HG03039 (cell line): ENCODE results near the gene NAALADL1.
A peak's percentile ranks its signal among the peaks of the same experiment; 100 is the strongest.

Experiments
- ATAC-seq: cut with Tn5 transposase; IDR thresholded peaks from one replicate; pipeline ENCODE4 v1.9.1; 2021; ENCODE audit warnings: mild to moderate bottlenecking, moderate library complexity; ENCODE audit not compliant: unreplicated experiment

Gene NAALADL1

DNA sequence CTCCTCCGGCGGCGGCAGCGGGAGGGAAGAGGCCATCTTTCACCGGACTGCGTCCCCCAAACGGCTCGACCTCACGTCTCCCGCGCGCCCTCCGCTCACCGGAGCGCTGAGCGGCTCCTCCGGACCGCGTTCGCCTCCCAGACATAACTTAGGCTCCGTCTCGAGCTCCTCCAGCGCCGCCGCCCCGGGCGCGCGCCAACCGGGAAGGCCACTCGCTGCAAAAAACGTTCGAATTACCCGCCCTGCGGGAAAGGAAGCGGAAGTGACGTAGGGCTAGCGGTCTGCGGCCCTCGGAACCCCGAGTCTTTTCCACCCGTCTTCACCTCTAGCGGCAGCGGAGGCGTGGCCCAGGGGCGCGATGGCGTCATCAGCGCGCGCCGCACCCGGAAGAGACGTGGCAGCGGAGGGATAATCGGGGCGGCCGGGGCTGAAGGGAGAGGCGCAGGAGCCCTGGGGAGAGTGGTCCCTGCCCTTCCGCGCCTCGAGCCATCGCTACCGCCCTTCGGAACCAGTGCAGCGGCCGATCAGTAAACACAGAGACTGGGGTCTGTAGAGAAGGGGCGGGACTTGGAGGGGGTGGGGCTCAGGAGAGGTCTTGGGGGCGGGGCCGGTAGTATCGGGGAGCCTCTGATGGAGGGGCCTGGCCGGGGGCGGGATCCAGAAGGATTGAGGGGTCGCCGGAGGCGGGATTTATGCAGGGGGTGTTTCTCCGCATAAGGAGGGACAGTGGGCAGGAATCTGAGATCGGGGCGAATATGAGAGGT lies 25.7 kb upstream of the NAALADL1 start, which contains the start of the genes CDCA5 and ZFPL1:
TSS of gene CDCA5 (minus strand) at position 207 of the 764 bp plus-strand sequence. CDS start at position 145, 62 bp downstream.
TSS of gene ZFPL1 (plus strand) at position 389 of the 764 bp plus-strand sequence. CDS start 477 bp downstream, outside the sequence.
- peak; percentile 71 for ATAC-seq

DNA sequence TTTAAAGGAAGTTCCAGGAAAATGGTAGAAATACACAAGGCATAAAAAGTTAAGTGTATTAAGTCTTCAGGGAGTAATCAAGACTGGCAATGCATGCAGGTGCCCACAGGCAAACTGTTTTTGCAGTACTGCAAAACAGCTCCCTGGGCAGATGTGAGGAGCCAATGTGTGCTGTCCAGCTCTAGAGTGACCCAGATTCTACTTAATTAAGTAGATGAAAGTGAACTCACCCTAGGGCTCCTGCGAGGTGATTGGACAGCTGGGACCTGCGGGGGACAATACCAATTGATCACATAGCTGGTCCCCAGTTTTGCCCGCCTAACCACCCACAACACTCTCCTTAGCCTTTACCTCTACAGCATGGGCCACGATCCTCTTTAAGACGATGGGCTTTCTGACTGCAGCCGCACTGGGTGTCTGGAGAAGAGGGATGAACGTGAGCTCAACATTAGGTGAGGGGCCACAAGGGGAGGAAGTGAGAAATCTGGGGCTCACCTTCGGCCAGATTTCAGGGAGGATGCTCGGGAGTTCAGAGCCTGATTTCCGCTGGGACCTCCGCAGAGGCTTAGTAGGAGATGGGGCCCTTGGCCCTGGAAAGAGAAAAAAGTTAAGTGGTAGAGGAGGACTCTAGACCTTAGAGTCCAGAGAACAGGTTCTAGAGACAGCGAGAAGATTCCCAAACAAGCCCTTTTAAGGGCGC lies 24.9 kb upstream of the NAALADL1 start:
- peak; percentile 6 for ATAC-seq

DNA sequence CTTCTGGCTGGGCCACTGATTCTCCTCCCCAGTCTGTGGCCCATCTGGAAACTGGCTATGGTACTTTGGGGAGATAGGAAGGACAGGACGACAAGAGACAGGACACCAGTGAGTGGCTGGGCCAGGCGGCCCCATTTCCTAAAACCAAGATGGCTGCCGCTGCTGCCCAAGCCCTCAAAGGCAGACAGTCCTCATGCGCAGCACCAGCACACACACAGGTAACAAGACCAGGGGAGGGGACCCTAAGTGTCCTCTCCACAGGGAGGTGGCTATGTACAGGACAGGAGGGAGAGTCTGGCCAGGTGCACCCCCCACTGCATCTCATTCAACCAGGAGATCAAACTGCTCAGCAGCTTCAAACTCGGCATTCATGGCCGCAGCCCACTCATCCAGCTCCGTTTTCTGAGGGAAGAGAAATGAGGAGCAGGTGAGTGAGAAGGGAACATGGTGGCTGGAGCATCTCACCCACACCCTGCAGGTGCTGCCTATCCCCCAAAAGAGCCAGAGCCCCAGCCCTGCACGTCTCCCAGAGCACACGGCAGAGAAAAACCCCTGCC lies 20.5 kb upstream of the NAALADL1 start:
- no peak for ATAC-seq

DNA sequence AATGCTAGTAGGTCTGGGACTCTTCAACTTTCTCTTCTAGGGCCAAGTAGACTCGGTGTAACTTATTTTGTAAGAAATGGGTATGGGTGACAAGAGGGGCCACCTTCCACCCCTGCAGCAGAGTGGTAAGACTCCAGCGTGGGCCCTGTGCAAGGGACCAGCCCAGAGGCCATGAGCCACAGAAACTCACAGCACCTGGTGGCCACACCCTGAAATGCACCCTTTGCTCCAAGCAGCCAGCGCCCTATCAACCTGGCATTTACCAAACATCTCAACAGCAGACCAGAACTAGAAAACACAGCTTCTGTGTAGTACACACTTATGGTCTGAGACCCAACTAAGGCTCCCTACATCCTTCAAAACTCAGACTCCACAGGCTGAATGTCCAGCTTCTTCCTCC lies 19.8 kb upstream of the NAALADL1 start:
- no peak for ATAC-seq

DNA sequence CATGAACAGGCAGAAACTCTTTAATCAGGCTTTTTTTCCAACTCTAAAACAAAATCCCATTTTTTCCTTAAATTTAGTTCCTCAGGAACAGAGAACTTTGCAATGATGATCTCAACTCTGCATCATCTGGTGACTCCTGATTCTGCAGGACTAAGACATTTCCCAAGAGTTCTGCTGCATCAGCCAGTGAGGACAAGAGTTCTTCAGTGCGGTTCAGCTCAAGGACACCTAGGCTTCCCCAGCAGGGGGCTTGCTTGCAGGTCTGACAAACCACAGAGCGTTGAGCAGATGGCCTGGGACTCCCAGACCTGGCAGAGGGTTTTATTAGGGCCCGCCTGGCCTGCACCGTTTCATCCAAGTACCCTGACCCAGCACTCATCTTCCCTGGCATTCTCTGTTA lies 19.1 kb upstream of the NAALADL1 start:
- ATAC-seq = no peak

DNA sequence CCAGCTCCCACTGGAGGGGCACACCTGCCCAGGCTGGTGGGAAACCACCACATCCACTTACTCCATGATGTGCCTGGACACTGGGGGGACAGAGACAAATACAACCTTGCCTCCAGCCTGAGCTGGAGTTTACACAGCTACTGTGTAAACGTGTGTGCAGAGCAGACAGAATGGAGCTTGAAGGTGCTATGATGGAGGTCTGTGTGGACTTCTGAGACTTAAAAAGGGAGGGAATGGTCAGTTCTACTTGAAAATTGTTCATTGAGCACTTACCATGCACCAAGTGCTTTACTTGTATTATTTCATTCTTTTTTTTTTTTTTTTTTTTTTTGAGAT lies 14.2 kb upstream of the NAALADL1 start:
- ATAC-seq = no peak

DNA sequence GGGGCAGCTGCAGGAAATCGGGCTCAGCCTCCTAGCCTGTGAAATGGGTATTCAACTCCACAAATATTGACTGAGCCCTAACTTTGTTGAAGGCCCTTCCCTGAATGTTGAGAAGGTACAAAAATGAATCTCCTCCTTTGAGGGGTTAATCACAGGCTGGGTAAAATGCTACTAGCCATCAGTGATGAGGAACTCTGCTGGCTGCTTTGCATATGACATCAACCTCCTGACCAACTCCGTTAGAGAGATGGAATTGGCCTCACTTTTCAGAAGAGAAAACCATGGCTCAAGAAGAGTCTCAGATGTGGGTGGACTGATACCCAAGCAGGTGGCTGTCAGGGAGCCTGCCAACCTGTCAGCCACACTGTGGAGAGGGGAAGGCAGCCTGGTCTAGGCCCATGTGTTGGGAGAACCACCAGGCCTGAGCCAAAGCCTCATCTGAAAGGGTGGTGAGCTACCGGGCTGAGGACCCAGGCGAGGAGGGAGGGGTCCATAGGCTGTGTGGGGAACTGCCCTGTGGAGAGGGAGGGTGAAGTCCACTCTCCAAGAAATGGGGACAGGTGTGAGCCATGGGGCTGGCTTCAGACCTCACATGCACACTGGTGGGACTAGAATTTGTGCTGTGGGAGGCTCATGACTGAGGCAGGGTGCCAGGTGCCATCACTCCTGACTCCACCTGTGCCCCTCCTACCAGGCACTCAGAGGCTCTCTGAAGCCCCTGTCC lies 13.7 kb upstream of the NAALADL1 start:
- no peak for ATAC-seq

DNA sequence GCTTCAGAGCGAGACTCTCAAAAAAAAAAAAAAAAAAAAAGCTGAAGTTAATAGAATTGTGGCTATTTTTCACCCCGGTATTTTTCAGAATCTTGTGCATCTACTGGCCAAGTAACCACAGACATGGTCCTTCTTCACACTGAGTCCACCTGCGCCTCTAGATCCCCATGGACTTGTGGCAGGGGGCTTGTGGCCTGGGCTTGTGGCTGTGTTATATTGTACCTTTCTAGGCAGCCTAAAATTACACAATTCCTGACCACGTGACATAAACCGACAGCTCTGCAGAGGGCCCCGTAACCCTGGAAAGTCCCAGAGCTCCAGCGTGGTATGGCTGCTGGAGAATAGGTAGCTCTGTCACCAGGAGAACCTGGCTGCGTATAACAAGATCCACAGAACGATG lies 10.9 kb upstream of the NAALADL1 start:
- no peak for ATAC-seq

DNA sequence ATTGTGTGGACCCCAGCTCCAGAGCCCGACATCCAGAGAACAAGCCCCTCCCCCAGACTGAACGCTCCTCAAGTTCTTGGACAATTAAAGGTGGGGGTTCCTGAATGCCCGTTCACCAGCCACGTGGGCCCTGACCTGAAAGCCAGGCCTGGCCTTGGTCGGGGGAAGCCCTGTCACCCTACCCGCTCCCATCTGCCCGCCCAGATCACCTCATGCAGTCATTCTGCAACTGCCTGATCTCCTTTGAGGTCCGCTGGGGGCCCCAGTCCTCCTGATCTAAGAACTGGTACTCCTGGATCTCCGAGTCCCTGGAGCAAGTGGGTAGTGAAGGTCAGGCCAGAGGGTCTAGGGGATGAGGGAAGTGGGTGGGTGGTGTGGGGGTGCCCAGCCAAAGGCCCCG lies 9.1 kb upstream of the NAALADL1 start:
- ATAC-seq = no peak

DNA sequence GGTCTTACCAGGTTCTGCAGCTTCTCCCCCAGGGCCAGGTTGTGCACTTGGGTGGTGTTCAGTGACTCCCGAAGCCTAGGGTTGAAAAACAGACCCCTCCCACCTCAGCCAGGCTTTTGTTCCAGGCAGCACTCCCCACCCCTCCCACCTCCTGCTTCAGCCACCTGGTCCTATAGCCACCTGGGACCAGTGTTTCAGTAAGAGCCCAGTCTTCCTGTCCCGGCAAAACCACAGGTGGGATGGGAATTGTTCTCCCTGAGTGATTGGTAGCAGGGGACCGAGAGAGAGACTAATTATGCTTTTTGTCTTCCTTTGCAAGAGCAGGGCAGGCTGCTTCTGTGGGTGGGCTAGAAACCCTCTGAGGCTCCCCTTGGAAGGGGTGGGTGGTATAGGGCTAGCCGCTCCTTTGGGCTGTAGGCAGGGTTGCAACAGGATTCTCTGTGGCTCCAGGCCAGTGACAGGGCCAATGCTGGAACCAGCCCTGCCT lies 8.5 kb upstream of the NAALADL1 start:
- no peak for ATAC-seq

DNA sequence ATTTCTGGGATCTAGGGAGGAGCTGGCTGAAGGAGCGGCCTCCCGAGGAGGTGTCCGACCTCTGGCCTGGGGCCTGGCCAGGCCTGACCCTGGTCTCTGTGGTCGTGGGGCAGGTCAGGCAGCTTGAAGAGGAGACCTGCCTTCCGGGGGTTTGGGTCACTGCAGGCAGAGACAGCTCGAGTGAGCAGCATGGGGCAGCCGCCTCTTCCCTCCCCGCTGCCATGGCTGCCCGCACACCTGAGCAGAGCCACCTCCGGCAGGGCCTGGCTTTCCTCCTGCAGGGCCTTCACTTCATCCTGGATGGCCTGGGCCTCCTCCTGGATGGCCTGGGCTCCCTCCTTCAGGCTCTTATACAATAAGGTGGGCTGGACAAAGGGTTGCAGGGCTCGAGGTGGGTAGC lies 8.0 kb upstream of the NAALADL1 start:
- ATAC-seq = no peak

DNA sequence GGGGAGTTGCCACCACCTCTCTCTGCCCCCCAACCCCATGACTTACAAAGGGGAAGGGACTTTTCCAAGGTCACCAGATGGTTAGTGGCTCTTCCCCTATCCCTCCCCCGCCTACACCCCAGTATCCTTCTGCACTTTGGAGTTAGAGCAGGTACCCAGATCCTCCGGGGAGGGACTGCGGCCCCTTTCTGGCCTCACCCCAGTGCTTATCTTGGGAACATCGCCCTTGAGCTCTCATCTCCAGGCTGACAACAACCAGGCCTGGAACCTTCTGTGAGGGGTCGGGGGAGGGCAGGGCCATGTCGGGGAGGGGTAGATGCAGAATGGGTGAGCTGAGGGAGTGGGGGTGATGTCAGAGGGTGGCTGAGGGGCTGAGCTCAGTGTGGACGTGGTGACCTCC lies 7.5 kb upstream of the NAALADL1 start:
- ATAC-seq = no peak

DNA sequence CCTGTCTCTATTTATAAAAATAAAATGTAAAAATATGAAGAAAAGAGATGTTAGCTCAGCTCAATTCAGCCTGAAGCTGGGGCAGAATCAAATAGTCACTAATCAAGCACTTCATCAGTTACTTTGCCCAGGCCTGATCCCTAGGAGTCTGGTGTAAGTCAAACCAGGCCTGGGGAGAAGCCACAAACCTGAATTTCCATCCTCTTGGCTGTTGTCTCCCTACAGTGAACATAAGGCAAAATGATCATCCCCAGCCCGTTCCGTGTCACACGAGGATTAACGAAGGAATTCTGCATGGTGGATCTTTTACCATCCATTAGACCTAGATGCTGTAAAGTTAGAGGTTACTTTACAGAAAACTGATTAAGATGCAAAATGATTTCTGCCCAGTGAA lies 6.5 kb upstream of the NAALADL1 start:
- ATAC-seq = no peak

DNA sequence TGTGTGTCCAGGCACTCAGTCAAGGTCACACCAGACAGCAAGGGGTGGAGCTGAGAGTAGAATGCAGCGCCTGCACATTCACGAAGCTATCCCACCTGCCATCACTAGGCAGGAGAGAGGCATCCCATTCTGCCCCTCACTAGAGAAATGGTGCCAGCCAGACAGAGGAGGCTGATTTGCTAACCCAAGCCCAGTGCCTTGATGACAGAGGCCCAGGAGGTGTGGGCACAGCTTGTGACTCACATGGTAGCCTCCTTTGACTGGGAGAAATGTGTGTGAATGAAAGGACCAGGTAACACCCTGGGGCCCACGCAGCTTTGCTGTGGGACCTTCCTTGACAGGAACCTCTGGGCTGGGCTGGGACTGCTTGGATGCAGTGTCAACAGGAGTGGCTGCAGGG lies 5.2 kb upstream of the NAALADL1 start:
- no peak for ATAC-seq

DNA sequence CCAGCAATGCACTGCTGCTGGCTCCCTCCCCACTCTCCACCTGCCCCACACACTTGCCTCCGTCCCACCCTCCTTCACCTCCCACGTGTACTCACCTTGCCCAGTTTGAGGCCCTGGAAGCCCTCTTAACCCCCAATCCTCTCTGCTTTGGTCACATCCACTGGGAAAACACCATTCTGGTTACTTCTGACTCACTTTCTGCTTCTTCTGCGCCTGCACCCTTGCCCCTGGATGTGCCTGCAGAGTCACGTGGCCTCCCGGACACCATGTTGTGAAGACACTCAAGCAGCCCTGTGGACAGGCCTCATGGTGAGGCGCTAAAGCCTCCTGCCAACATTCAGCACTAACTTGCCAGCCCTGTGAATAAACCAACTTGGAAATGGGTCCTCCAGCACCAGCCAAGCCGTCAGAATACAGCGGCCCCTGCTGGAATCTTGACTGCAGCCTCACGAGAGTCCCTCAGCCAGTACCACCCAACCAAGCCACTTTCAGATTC lies 2.6 kb upstream of the NAALADL1 start:
- ATAC-seq = no peak

DNA sequence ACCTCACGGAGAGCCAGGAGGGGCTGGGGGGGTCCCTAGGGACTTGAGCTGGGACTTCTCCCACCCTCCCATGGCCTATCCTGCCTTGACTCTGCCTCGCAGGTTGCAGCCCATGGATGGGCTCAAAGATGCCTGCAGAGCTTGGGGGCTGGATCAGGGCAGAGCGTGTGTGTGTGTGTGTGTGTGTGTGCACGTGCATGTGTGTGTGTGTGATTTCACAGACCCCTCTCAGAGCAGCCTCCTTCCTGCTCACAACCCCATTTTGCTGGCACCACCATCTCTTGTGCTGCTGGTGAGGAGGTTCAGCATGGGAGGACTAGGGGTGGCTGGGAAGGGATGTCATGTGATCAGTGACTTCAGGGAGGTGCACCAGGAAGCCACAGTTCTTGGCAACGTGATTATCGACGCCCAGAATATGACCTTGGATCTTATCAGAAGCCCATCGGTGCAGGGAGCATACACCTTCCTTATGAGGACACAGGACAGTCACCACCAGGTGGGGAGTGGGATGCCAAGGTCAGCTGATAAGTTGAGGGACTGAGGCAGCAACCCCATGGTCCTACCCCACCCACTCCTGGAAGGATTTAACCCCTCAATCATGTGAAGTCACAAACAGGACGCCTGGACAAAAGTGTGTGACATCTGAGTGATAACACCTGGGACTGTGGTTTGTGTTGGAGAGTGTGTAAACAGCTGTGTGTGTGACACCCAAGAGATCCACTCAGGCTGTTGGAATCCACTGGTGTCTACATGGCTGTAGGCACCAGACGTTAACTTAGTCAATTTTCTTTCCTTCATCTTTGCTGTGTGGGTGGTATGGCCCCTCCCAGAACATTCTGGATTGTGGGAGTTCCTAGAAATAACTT lies 1.8 kb upstream of the NAALADL1 start:
- no peak for ATAC-seq

DNA sequence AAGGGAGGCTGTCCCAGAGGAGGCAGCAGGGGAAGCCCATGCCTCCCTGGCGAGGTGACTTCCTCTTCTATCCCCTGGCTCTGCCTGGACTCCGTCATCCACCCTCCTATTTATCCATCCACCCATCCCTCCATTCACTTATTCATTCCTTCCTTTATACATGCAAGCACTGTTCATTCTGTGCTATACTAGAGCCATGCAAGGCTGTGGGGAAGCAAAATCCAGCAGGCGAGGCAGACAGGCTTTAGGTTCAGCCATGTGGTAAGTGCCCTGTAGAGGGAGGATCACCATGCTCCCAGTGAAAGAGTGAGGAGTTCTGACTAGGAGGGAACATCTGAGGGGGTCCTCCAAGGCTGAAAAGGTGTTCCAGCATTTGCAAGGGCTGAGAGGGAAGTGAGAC lies 1.2 kb upstream of the NAALADL1 start:
- no peak for ATAC-seq

DNA sequence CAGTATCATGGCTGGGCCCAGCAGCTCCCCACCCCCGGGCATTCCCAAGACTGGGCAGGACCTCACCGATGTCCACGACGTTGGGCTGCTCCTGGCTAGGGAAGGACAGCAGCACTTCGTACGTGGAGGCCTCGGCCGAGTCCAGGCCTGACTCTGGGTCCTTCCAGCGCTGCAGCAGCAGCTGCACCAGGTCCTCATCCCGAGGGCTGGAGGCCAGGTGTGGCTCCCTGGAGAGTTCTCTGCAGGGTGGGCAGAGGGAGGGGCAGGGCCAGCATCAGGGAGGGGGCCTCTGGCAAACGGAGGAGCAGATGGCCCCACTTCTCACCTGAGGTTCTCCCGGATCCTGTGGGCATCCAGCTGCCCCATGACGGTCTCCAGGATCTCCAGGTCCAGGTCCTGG lies 341 bp downstream of the NAALADL1 start:
- ATAC-seq = no peak

DNA sequence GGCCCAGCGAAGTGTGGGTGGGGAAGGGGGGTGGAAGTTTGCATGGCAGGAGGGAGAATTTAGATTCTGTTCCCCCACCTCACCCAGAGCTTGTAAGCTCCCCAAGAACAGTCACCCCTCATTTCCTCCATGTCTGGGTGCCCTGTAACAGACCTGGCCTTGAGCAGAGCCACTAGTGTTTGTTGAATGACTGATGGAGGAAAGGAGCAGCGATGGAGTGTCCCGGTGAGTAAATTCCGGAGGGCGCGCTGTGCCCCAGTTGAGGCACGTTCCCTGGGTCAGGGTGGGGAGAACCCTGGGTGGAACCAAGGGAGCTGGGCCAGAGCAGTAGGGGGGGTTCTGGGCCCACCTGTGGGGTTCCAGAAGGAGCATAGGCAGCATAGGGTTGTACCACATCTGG lies 827 bp downstream of the NAALADL1 start:
- no peak for ATAC-seq

DNA sequence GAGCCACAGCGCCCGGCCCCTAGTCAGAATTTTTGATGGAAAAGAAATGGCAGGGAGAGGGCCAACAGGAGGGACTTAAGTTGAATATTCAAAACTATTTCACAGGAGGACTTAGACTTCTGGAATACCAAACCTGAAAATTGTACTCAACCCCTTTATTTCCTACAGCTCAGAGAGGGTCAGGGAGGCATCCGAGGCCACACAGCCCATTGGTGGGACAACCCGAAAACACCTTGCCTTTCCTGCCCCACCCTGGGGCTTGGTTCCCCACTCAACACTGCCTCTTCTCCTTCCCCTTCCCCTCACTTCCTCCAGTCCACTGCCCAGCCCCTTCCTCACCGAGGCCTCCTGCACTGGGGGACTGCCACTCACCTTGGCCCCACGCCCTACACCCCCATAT lies 1.4 kb downstream of the NAALADL1 start:
- ATAC-seq = no peak
